ENCODE results near the gene IMMP2L. TPM values are rescaled to one million over a fixed set of nuclear protein-coding genes. Genes with fewer than 3 reads are reported as not detected.

IMMP2L gene
- total and polyA plus RNA-seq, 2 donors (not counting 3 experiments of a cell fraction or from before 2014, with no cell fraction given): 9.9 to 11.8 TPM

DNA sequence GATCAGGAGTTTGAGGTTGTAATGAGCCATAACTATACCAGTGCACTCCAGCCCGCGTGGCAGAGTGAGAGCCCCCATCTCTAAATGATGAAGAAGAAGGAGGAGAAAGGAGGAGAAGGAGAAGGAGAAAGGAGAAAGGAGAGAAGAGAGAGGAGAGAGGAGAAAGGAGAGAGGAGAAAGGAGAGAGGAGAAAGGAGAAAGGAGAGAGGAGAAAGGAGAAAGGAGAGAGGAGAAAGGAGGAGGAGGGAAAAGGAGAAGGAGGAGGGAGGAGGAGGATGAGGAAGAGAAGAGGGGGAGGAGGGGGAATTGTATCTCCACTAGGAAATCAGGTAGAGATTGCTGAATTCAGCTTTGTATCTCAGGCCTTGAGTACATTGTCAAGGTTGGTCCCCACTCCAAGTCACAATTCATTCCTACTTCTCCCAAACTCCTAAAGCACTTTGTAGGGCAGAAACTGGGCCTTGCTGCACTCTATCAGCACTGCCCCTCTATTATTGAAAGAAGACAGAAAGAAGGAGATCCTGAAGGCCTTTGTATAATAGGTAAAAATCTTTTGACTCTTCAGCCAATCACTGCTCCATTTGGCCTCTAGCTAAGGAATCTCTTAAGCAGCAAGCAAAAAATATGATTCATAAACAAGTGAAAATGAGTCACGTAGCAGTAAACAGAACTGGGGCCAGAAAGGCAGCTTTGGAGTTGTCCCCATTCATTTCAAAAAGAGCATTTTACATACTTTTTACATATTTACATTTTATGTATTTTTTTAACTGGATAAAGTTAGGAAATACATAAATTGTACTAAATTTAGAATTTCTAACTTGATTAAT is 178.0 kb downstream of the IMMP2L start:
- dilution Hi-C loops (cut with MboI; ENCODE audit: extremely low pct_ligation_motif_present, low sequenced_read_pairs): no loop called here
- TF ChIP-seq FOS (IDR thresholded peaks at IDR 0.05; ENCODE audit: borderline replicate concordance, insufficient read depth, low read length) (peak; percentile 31), JUN (IDR thresholded peaks at IDR 0.05; ENCODE audit: borderline replicate concordance, insufficient read depth, insufficient read length, low read depth) (peak; percentile 23), POLR2A (IDR thresholded peaks at IDR 0.05; ENCODE audit: low read depth, low read length) (no peak)
- H2AFZ ChIP-seq (ENCODE audit: low read depth, low read length): no peak overlapping the region
- H3K9me1 ChIP-seq (replicated peaks; ENCODE audit: control insufficient read depth, extremely low read depth, insufficient read depth, low read length): no peaks in the 10 kb centered on the region
- FAIRE-seq: peak; percentile 24
- H3K9ac ChIP-seq (replicated peaks; ENCODE audit: extremely low read depth, insufficient read depth, low read length): no peak overlapping the region
- no peak overlapping the region for H3K4me3 ChIP-seq (replicated peaks in 1 of 3; ENCODE audit: insufficient read depth in 1 of 3, low read depth in 1 of 3, low read length in 3 of 3)
- H3K36me3 ChIP-seq (ENCODE audit: control insufficient read depth in 2 of 2, extremely low read depth in 1 of 2, insufficient read depth in 2 of 2, low read length in 2 of 2): no peaks in the 10 kb centered on the region
- no peaks in the 10 kb centered on the region for H3K27me3 ChIP-seq (ENCODE audit: control insufficient read depth in 2 of 2, insufficient read depth in 2 of 2, low read length in 2 of 2)
- POLR2A ChIA-PET: no interaction called here
- no TSS peak for BruUV-seq (replicated peaks)
- H3K9me3 ChIP-seq (replicated peaks; ENCODE audit: control insufficient read depth, insufficient read depth, low read length): no peaks in the 10 kb centered on the region
- no peaks in the 10 kb centered on the region for H3K4me1 ChIP-seq (ENCODE audit: control insufficient read depth, extremely low read depth, insufficient read depth, low read length)
- H3K27ac ChIP-seq (ENCODE audit: insufficient read depth, low read depth, low read length): no peak overlapping the region
- H4K20me1 ChIP-seq (replicated peaks; ENCODE audit: control insufficient read depth, extremely low read depth, insufficient read depth, low read length): no peaks in the 10 kb centered on the region
- H3K79me2 ChIP-seq (ENCODE audit: control insufficient read depth, insufficient read depth, low read length): no peaks in the 10 kb centered on the region
- intact Hi-C loops (cut with micrococcal nuclease): no loop called here
- peak; percentile 36 for DNase-seq (ENCODE audit: low read depth, low spot score)
- CTCF ChIA-PET: interaction anchor here (0.8 kb wide), 1 partner anchor 9 kb away, joined by 3 read pairs; no protein-coding TSS in a partner anchor
- H3K4me2 ChIP-seq (ENCODE audit: insufficient read depth, low read length): no peak overlapping the region

DNA sequence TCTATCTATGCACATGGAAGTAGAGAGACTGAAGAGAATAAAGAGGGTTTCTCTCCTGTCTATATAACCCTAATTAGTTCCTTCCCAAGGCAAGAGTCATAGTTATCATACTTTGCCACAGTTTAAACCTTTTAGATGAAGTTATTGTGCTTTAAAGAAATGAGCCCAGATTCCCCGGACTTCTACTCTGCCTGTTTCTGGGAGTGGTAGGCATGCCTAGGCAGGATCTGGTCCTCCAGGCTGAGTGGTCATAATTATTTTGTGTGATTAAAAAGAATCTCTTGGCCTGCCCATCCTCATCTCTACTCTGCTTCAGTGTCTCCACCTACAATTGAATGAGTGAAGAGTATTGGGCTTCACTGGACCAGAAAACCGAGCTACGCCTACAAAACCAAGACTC is 179.2 kb downstream of the IMMP2L start:
- H4K20me1 ChIP-seq (replicated peaks; ENCODE audit: control insufficient read depth, extremely low read depth, insufficient read depth, low read length): no peaks in the 10 kb centered on the region
- dilution Hi-C loops (cut with MboI; ENCODE audit: extremely low pct_ligation_motif_present, low sequenced_read_pairs): no loop called here
- H3K4me3 ChIP-seq (replicated peaks in 1 of 3; ENCODE audit: insufficient read depth in 1 of 3, low read depth in 1 of 3, low read length in 3 of 3): no peak overlapping the region
- H3K36me3 ChIP-seq (ENCODE audit: control insufficient read depth in 2 of 2, extremely low read depth in 1 of 2, insufficient read depth in 2 of 2, low read length in 2 of 2): no peaks in the 10 kb centered on the region
- H3K4me2 ChIP-seq (ENCODE audit: insufficient read depth, low read length): no peak overlapping the region
- no peaks in the 10 kb centered on the region for H3K79me2 ChIP-seq (ENCODE audit: control insufficient read depth, insufficient read depth, low read length)
- TF ChIP-seq POLR2A (IDR thresholded peaks at IDR 0.05; ENCODE audit: low read depth, low read length): no peak
- BruUV-seq (replicated peaks): no TSS peak
- no peaks in the 10 kb centered on the region for H3K9me1 ChIP-seq (replicated peaks; ENCODE audit: control insufficient read depth, extremely low read depth, insufficient read depth, low read length)
- no peak overlapping the region for H3K27ac ChIP-seq (ENCODE audit: insufficient read depth, low read depth, low read length)
- no peak for DNase-seq (ENCODE audit: low read depth, low spot score)
- ChIA-PET CTCF (no interaction called here), POLR2A (no interaction called here)
- H3K9ac ChIP-seq (replicated peaks; ENCODE audit: extremely low read depth, insufficient read depth, low read length): no peak overlapping the region
- no peaks in the 10 kb centered on the region for H3K9me3 ChIP-seq (replicated peaks; ENCODE audit: control insufficient read depth, insufficient read depth, low read length)
- H3K4me1 ChIP-seq (ENCODE audit: control insufficient read depth, extremely low read depth, insufficient read depth, low read length): no peaks in the 10 kb centered on the region
- FAIRE-seq: no peak
- H3K27me3 ChIP-seq (ENCODE audit: control insufficient read depth in 2 of 2, insufficient read depth in 2 of 2, low read length in 2 of 2): no peaks in the 10 kb centered on the region
- no peak overlapping the region for H2AFZ ChIP-seq (ENCODE audit: low read depth, low read length)
- intact Hi-C loops (cut with micrococcal nuclease): no loop called here
